ENCODE results near the gene ACBD3.

The ACBD3 gene

GRCh38 chr1:226118357-226118756 is 68.2 kb downstream of the ACBD3 start (continued):
- no peak for TF ChIP-seq PPARA (CRISPR knock-in tag; IDR thresholded peaks at IDR 0.05; ENCODE audit: borderline replicate concordance)
- no peak for TF ChIP-seq GLIS3 (CRISPR knock-in tag; IDR thresholded peaks at IDR 0.05)
- TF ChIP-seq ZNF8 (CRISPR knock-in tag; IDR thresholded peaks at IDR 0.05): no peak

DNA sequence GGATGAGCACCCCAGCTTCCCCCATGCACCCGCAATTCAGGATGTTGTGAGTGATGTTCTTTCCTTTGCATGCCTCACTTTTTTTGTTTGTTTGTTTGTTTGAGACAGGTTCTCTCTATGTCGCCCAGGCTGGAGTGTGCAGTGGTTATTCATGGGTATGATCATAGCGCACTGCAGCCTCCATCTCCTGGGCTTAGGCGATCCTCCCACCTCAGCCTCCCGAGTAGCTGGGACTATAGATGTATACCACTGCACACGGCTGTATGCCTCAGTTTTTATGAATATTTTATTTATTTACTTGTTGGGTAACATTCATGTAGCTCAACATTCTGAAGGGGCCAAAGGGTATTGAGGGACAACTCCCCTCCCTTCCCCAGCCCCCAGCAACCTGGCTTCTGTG is 69.2 kb downstream of the ACBD3 start:
- no peak for ATAC-seq
- TF ChIP-seq PPARA (CRISPR knock-in tag; IDR thresholded peaks at IDR 0.05; ENCODE audit: borderline replicate concordance) (no peak), ZNF8 (CRISPR knock-in tag; IDR thresholded peaks at IDR 0.05) (no peak), BACH2 (CRISPR knock-in tag; IDR thresholded peaks at IDR 0.05; ENCODE audit: borderline replicate concordance) (no peak), ZNF70 (CRISPR knock-in tag; IDR thresholded peaks at IDR 0.05) (no peak), TCF4 (CRISPR knock-in tag; IDR thresholded peaks at IDR 0.05; ENCODE audit: borderline replicate concordance) (no peak), ZFP30 (CRISPR knock-in tag; IDR thresholded peaks at IDR 0.05) (no peak), RARB (CRISPR knock-in tag; IDR thresholded peaks at IDR 0.05) (no peak), CREB5 (CRISPR knock-in tag; IDR thresholded peaks at IDR 0.05; ENCODE audit: low read depth) (no peak), ZNF565 (CRISPR knock-in tag; conservative IDR thresholded peaks at IDR 0.05; ENCODE audit: low read depth) (no peak), ISL1 (CRISPR knock-in tag; IDR thresholded peaks at IDR 0.05) (no peak), ZC3H10 (CRISPR knock-in tag; IDR thresholded peaks at IDR 0.05) (no peak), ESRRG (CRISPR knock-in tag; IDR thresholded peaks at IDR 0.05) (no peak), CSRNP3 (CRISPR knock-in tag; IDR thresholded peaks at IDR 0.05) (no peak), OSR1 (CRISPR knock-in tag; IDR thresholded peaks at IDR 0.05) (no peak), ARNTL (CRISPR knock-in tag; IDR thresholded peaks at IDR 0.05; ENCODE audit: borderline replicate concordance, low read depth) (no peak), CSDC2 (CRISPR knock-in tag; IDR thresholded peaks at IDR 0.05) (no peak), TOX (CRISPR knock-in tag; IDR thresholded peaks at IDR 0.05; ENCODE audit: borderline replicate concordance) (no peak), ZFP3 (CRISPR knock-in tag; IDR thresholded peaks at IDR 0.05) (no peak), GLIS3 (CRISPR knock-in tag; IDR thresholded peaks at IDR 0.05) (no peak)
- TF ChIP-seq, protein P1, sequence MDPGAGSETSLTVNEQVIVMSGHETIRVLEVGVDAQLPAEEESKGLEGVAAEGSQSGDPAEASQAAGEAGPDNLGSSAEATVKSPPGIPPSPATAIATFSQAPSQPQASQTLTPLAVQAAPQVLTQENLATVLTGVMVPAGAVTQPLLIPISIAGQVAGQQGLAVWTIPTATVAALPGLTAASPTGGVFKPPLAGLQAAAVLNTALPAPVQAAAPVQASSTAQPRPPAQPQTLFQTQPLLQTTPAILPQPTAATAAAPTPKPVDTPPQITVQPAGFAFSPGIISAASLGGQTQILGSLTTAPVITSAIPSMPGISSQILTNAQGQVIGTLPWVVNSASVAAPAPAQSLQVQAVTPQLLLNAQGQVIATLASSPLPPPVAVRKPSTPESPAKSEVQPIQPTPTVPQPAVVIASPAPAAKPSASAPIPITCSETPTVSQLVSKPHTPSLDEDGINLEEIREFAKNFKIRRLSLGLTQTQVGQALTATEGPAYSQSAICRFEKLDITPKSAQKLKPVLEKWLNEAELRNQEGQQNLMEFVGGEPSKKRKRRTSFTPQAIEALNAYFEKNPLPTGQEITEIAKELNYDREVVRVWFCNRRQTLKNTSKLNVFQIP (CRISPR knock-in tag; IDR thresholded peaks at IDR 0.05; ENCODE audit: borderline replicate concordance, low read depth): no peak

GRCh38 chr1:226116673-226117072 is 69.9 kb downstream of the ACBD3 start:
- no peak for ATAC-seq

More at GRCh38 chr1:226116673-226117072, 69.9 kb downstream of the ACBD3 start:
- no peak for TF ChIP-seq CREB5 (CRISPR knock-in tag; IDR thresholded peaks at IDR 0.05; ENCODE audit: low read depth)
- no peak for TF ChIP-seq ZNF8 (CRISPR knock-in tag; IDR thresholded peaks at IDR 0.05)
- TF ChIP-seq CSRNP3 (CRISPR knock-in tag; IDR thresholded peaks at IDR 0.05): no peak
- TF ChIP-seq ZC3H10 (CRISPR knock-in tag; IDR thresholded peaks at IDR 0.05): no peak
- no peak for TF ChIP-seq PPARA (CRISPR knock-in tag; IDR thresholded peaks at IDR 0.05; ENCODE audit: borderline replicate concordance)
- TF ChIP-seq ZNF70 (CRISPR knock-in tag; IDR thresholded peaks at IDR 0.05): no peak
- no peak for TF ChIP-seq CSDC2 (CRISPR knock-in tag; IDR thresholded peaks at IDR 0.05)
- no peak for TF ChIP-seq BACH2 (CRISPR knock-in tag; IDR thresholded peaks at IDR 0.05; ENCODE audit: borderline replicate concordance)
- no peak for TF ChIP-seq TCF4 (CRISPR knock-in tag; IDR thresholded peaks at IDR 0.05; ENCODE audit: borderline replicate concordance)
- TF ChIP-seq TOX (CRISPR knock-in tag; IDR thresholded peaks at IDR 0.05; ENCODE audit: borderline replicate concordance): no peak
- no peak for TF ChIP-seq ZNF565 (CRISPR knock-in tag; conservative IDR thresholded peaks at IDR 0.05; ENCODE audit: low read depth)
